H9 (cell line): Measurements from ENCODE around the gene MYO7A. TPM values are rescaled to one million over a fixed set of nuclear protein-coding genes. Genes with fewer than 3 reads are reported as not detected.

Experiments used
- DNase-seq: peaks from one replicate; pipeline ENCODE4 v3.0.0-alpha.2; 2017
- H2AFZ ChIP-seq: one replicate; pipeline ENCODE4 v1.6.1; 2013; ENCODE audit warnings: mild to moderate bottlenecking, low read length, control low read depth, moderate library complexity
- H2AK5ac ChIP-seq: 2 replicates; pipeline ENCODE4 v1.6.1; 2013; ENCODE audit warnings: low read length, control low read depth, mixed read lengths; ENCODE audit not compliant: insufficient read length
- H2BK120ac ChIP-seq: one replicate; pipeline ENCODE4 v1.6.1; 2013; ENCODE audit warnings: low read depth, mild to moderate bottlenecking, low read length, control low read depth, inconsistent platforms; ENCODE audit not compliant: poor library complexity, severe bottlenecking
- H2BK12ac ChIP-seq: 2 replicates; pipeline ENCODE4 v1.6.1; 2013; ENCODE audit warnings: low read length, control low read depth, mixed read lengths, low read depth; ENCODE audit not compliant: insufficient read length
- H2BK15ac ChIP-seq: 2 replicates; pipeline ENCODE4 v1.6.1; 2013; ENCODE audit warnings: low read depth, low read length, control low read depth
- H2BK20ac ChIP-seq: one replicate; pipeline ENCODE4 v1.6.1; 2013; ENCODE audit warnings: low read depth, mild to moderate bottlenecking, low read length, control low read depth, inconsistent platforms; ENCODE audit not compliant: poor library complexity, severe bottlenecking
- H2BK5ac ChIP-seq: 2 replicates; pipeline ENCODE4 v1.6.1; 2013; ENCODE audit warnings: low read length, control low read depth, mixed read lengths; ENCODE audit not compliant: insufficient read length
- H3K14ac ChIP-seq: 2 replicates; pipeline ENCODE4 v1.6.1; 2013; ENCODE audit warnings: low read length, control low read depth; ENCODE audit not compliant: insufficient read depth
- H3K18ac ChIP-seq: 2 replicates; pipeline ENCODE4 v1.6.1; 2013; ENCODE audit warnings: low read depth, mild to moderate bottlenecking, mixed read lengths, low read length, control low read depth; ENCODE audit not compliant: insufficient read length
- H3K23ac ChIP-seq: 2 replicates; pipeline ENCODE4 v1.6.1; 2013; ENCODE audit warnings: low read length, control low read depth, mixed read lengths, low read depth; ENCODE audit not compliant: insufficient read length
- H3K23me2 ChIP-seq: 2 replicates; pipeline ENCODE4 v1.6.1; 2013; ENCODE audit warnings: low read depth, mild to moderate bottlenecking, mixed read lengths, low read length, control low read depth; ENCODE audit not compliant: insufficient read length, poor library complexity, severe bottlenecking
- H3K27ac ChIP-seq: 2 replicates; pipeline ENCODE4 v1.5.1; 2013; ENCODE audit warnings: low read length, control low read depth, mixed read lengths, low read depth; ENCODE audit not compliant: insufficient read length
- H3K27me3 ChIP-seq: 2 replicates; pipeline ENCODE4 v1.6.1; 2013; ENCODE audit warnings: low read length, control low read depth, inconsistent platforms; ENCODE audit not compliant: insufficient read depth
- H3K4ac ChIP-seq: 2 replicates; pipeline ENCODE4 v1.6.1; 2013; ENCODE audit warnings: low read depth, mild to moderate bottlenecking, control low read depth, inconsistent platforms, low read length, moderate library complexity
- H3K4me1 ChIP-seq: 2 replicates; pipeline ENCODE4 v1.6.1; 2013; ENCODE audit warnings: low read length, control low read depth, inconsistent platforms; ENCODE audit not compliant: insufficient read depth
- H3K4me2 ChIP-seq: 2 replicates; pipeline ENCODE4 v1.6.1; 2013; ENCODE audit warnings: low read length, control low read depth, mixed read lengths; ENCODE audit not compliant: insufficient read length, insufficient read depth
- H3K56ac ChIP-seq: 2 replicates; pipeline ENCODE4 v1.6.1; 2013; ENCODE audit warnings: low read depth, mild to moderate bottlenecking, mixed read lengths, low read length, control low read depth; ENCODE audit not compliant: insufficient read length
- H3K79me1 ChIP-seq: 2 replicates; pipeline ENCODE4 v1.6.1; 2013; ENCODE audit warnings: low read depth, mild to moderate bottlenecking, moderate library complexity, low read length, control low read depth, inconsistent platforms; ENCODE audit not compliant: insufficient read depth, poor library complexity, severe bottlenecking
- H3K79me2 ChIP-seq: 2 replicates; pipeline ENCODE4 v1.6.1; 2013; ENCODE audit warnings: low read length, control low read depth, inconsistent platforms; ENCODE audit not compliant: insufficient read depth
- H3K9ac ChIP-seq: 2 replicates; pipeline ENCODE4 v1.6.1; 2013; ENCODE audit warnings: low read length, control low read depth, mixed read lengths; ENCODE audit not compliant: insufficient read length; ENCODE audit errors: extremely low read depth
- H3K9me3 ChIP-seq: one replicate; pipeline ENCODE4 v1.6.1; 2013; ENCODE audit warnings: low read depth, low read length, inconsistent platforms; ENCODE audit not compliant: control insufficient read depth
- H3T11ph ChIP-seq: one replicate; pipeline ENCODE4 v1.6.1; 2013; ENCODE audit warnings: mild to moderate bottlenecking, low read length, control low read depth, inconsistent platforms
- H4K20me1 ChIP-seq: one replicate; pipeline ENCODE4 v1.6.1; 2013; ENCODE audit not compliant: control insufficient read depth, insufficient read length, insufficient read depth
- H4K5ac ChIP-seq: 2 replicates; pipeline ENCODE4 v1.6.1; 2013; ENCODE audit warnings: low read depth, mild to moderate bottlenecking, mixed read lengths, low read length, control low read depth; ENCODE audit not compliant: insufficient read length
- H4K8ac ChIP-seq: replicated peaks from 2 replicates; pipeline ENCODE4 v1.6.1; 2013; ENCODE audit warnings: low read length, control low read depth, mixed read lengths, low read depth; ENCODE audit not compliant: insufficient read length
- H4K91ac ChIP-seq: 2 replicates; pipeline ENCODE4 v1.6.1; 2013; ENCODE audit warnings: low read depth, mild to moderate bottlenecking, moderate library complexity, mixed read lengths, low read length, control low read depth; ENCODE audit not compliant: insufficient read length
- H3K27ac Mint-ChIP-seq, 3 experiments: 2 replicates in 2 of 3; 3 replicates in 1 of 3; pipeline ENCODE4 v1.8.0; 2020 to 2021; ENCODE audit warnings: mixed read lengths in 3 of 3, mild to moderate bottlenecking in 1 of 3, moderate library complexity in 1 of 3
- H3K27me3 Mint-ChIP-seq: 2 replicates; pipeline ENCODE4 v1.8.0; 2021; ENCODE audit warnings: low read depth, mild to moderate bottlenecking, moderate library complexity, mixed read lengths
- H3K36me3 Mint-ChIP-seq, 3 experiments: 2 replicates in 2 of 3; 3 replicates in 1 of 3; pipeline ENCODE4 v1.8.0; 2020 to 2021; ENCODE audit warnings: low read depth in 3 of 3, mixed read lengths in 3 of 3; ENCODE audit not compliant: insufficient read depth in 1 of 3
- H3K4me1 Mint-ChIP-seq, 2 experiments: 2 replicates each; pipeline ENCODE4 v1.8.0; 2020; ENCODE audit warnings: mixed read lengths in 2 of 2
- H3K4me3 Mint-ChIP-seq, 2 experiments: 2 replicates in 1 of 2; 3 replicates in 1 of 2; pipeline ENCODE4 v1.8.0; 2020 to 2021; ENCODE audit warnings: mild to moderate bottlenecking in 2 of 2, mixed read lengths in 2 of 2, moderate library complexity in 1 of 2
- H3K9me3 Mint-ChIP-seq, 2 experiments: 2 replicates in 1 of 2; 3 replicates in 1 of 2; pipeline ENCODE4 v1.8.0; 2020; ENCODE audit warnings: mild to moderate bottlenecking in 2 of 2, mixed read lengths in 2 of 2, moderate library complexity in 1 of 2
- WGBS: extraction: QIAGEN DNeasy Blood & Tissue Kit; methylation state at CpG from one replicate; pipeline ENCODE4 v1.1.7; 2013; ENCODE audit warnings: missing lambda C conversion rate, low lambda C conversion rate, mixed read lengths; ENCODE audit not compliant: insufficient read length; ENCODE audit errors: extremely low coverage; 5-methylcytosine and 5-hydroxymethylcytosine counted together
- total RNA-seq: library from RNA; stranded (reverse); gene quantifications from 2 replicates; pipeline ENCODE4 v1.2.1, GENCODE V29; 2021
- TF ChIP-seq, protein P1 (sequence below): fragments of 200-600 bp; sonication (generic); conservative IDR thresholded peaks from 3 replicates; pipeline ENCODE4 v1.8.0; 2021; ENCODE audit warnings: antibody characterized with exemption, mild to moderate bottlenecking

The MYO7A gene
- total RNA-seq, 1 experiment from 2014 or later = 1.6 TPM

- Histone ChIP-seq H3K4me1 (no peaks in the 10 kb centered on the region), H2BK5ac (no peak overlapping the region), H3K27me3 (no peaks in the 10 kb centered on the region), H3K23ac (no peak overlapping the region), H2AK5ac (no peak overlapping the region), H3K79me1 (no peaks in the 10 kb centered on the region), H3K4ac (no peak overlapping the region), H3K9ac (no peak overlapping the region), H3K18ac (no peak overlapping the region), H4K5ac (no peak overlapping the region), H3K14ac (no peak overlapping the region), H4K91ac (no peak overlapping the region), H3K4me2 (no peak overlapping the region), H3K9me3 (no peaks in the 10 kb centered on the region), H4K8ac (no peak overlapping the region), H4K20me1 (no peaks in the 10 kb centered on the region), H2BK15ac (no peak overlapping the region), H2BK12ac (no peak overlapping the region), H3K56ac (no peak overlapping the region), H3K27ac (no peak overlapping the region), H2AFZ (no peak overlapping the region), H3K23me2 (no peaks in the 10 kb centered on the region), H3K79me2 (no peaks in the 10 kb centered on the region), H3T11ph (no peak overlapping the region), H2BK20ac (no peak overlapping the region), H2BK120ac (no peak overlapping the region)
- Mint-ChIP-seq H3K27me3 (no peaks in the 10 kb centered on the region), H3K36me3 (no peaks in the 10 kb centered on the region; a peak in 2 of 7 replicates), H3K9me3 (no peaks in the 10 kb centered on the region), H3K27ac (peak overlapping the region in 2 of 3 experiments; percentile 31 to 81; a peak in 4 of 7 replicates), H3K4me3 (no peak overlapping the region), H3K4me1 (peaks cover 6 to 11% of the 10 kb centered on the region in 2 experiments)
- no peak for DNase-seq
- WGBS = no CpG with 5 or more reads among the region's 13 CpGs
- TF ChIP-seq, protein P1, sequence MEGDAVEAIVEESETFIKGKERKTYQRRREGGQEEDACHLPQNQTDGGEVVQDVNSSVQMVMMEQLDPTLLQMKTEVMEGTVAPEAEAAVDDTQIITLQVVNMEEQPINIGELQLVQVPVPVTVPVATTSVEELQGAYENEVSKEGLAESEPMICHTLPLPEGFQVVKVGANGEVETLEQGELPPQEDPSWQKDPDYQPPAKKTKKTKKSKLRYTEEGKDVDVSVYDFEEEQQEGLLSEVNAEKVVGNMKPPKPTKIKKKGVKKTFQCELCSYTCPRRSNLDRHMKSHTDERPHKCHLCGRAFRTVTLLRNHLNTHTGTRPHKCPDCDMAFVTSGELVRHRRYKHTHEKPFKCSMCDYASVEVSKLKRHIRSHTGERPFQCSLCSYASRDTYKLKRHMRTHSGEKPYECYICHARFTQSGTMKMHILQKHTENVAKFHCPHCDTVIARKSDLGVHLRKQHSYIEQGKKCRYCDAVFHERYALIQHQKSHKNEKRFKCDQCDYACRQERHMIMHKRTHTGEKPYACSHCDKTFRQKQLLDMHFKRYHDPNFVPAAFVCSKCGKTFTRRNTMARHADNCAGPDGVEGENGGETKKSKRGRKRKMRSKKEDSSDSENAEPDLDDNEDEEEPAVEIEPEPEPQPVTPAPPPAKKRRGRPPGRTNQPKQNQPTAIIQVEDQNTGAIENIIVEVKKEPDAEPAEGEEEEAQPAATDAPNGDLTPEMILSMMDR = no peak
Observed at GRCh38 chr11:77090373-77091111, 37.5 kb upstream of the MYO7A start.
